NCI-H345 (cell line): ENCODE results near the gene SLC45A1.

Experiments
- DNase-seq: peaks from one replicate; lab custom pipeline; 2025; lab: John Stamatoyannopoulos, UW

The SLC45A1 gene

DNA sequence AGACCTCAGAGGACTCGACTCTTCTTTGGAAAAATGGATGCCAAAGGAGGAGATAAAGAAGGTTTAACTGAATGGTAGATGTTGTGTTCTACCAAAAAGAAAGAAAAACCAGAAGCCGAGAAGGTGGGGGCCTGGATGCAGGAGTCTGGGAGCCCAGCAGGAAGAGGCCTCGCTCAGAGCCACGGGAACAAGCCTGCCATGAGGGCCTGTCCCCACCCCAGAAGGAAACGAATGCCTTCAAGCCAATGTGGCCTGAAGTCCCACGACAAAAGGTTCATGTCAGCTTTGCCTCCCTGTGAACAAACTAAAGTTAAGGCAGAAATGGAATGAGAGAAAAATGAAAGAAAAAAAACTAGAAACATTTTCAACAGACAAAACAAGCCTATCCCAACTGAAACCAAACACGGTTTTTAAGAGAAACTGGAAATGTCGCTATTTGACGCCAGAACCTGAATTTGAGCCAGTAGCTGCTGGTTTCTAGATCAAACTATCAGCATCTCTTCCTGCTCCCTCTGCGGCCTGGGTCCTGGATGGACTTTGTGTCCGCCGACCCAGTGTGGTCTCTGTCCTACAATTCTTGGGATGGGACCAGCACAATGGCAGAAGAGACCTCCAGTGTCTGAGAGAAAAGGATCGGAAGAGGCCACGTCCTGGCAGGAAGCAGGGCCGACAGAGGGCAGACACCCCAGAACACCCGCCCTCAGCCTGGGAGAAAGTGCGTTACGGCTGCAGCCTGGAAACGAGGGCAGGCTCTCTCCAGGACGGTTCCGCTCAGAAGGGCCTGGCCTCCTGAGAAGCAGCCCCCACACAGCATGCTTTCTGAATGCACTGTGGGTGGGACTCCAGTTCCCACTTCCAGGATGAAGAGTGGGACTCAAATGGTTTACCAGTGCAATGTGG lies 35.2 kb downstream of the SLC45A1 start:
- DNase-seq, result no peak

- DNase-seq, result no peak
These were observed 36.1 kb downstream of the SLC45A1 start for GRCh38 chr1:8354038-8354437.

DNA sequence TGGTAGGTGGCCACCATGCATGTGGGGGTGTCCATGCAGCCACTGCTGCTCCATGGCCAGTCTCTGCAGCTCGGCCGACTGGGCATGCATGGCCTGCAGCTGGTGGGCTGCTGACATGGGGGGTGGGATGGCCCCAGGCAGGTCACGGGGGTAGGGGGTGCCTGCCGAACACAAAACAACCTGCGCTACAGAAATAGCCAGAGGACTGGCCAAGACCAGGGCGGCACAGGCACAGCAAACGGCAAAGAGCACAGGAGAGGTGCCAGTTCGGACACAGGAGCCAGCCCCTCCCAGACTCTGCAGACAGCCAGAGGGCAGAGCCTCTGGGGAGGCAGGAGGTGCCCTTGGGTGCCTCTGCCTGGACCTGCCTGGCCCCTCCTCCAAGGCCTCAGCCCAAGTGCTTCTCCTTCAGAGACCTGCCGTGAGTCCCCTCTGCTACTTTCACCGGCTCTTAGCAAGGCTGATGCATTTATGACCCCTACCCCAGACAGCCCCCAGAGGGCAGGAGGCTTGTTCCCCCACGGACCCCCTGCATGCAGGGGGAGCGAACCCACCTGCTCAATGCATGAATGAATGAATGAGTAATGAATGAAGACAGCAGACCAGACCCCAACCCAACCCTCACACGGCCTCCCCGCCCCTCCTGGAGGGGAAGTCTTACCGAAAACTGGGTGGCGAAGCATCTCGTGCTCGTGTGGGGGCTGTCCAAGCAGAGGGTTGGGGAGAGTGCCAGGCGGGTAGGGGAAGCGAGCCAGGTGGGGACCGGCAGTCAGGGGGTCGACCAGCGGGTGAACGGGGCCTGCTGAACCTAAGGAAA lies 37.7 kb downstream of the SLC45A1 start:
- no peak for DNase-seq

DNA sequence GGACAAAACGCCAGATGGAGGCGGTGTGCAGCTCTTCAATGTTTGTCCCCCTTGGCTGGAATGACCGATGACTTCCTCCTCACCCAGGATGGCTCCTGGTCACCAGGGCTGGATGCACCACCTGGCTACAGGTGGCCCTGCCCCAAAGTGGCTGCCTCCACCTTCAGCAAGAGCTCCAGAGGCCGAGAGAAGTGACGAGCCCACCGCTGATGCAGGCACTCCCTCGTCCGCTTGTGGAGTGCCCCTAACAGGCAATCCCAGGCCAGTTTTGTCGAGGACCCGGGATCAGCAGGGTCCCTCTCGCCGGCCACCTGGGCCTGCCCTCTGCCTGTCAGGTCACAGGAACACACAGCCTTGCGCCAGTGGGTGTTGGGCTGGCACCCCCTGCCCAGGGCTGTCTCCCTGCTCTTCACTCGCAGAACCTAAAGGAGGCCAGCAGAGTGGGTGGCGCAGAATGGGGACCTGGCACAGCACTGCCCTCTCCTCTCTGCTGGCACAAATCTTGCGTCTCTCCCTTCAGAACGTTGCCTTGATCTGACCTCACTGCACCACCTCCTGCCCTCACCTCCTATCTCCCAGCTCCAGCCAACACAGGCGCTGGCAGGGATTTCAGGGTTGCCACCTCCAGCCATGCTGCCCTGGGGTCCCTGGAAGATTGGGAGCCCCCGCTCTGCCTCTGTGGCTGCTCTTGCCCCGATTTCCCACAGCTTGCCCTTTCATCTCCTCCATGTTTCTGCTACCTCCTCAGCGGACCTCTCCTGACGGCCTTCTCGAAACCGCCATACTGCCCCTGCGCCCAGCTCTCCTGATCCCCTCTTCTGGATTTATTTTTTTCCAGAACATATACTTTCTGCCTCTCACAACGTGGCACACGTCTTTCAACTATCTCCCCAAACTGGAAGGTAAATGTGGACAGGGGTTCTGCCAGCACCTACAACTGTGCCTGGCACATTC lies 38.6 kb downstream of the SLC45A1 start:
- DNase-seq, result no peak

- no peak for DNase-seq
These were observed 39.6 kb downstream of the SLC45A1 start for GRCh38 chr1:8357329-8358101.

GRCh38 chr1:8358241-8358896 lies 40.5 kb downstream of the SLC45A1 start:
- no peak for DNase-seq

DNA sequence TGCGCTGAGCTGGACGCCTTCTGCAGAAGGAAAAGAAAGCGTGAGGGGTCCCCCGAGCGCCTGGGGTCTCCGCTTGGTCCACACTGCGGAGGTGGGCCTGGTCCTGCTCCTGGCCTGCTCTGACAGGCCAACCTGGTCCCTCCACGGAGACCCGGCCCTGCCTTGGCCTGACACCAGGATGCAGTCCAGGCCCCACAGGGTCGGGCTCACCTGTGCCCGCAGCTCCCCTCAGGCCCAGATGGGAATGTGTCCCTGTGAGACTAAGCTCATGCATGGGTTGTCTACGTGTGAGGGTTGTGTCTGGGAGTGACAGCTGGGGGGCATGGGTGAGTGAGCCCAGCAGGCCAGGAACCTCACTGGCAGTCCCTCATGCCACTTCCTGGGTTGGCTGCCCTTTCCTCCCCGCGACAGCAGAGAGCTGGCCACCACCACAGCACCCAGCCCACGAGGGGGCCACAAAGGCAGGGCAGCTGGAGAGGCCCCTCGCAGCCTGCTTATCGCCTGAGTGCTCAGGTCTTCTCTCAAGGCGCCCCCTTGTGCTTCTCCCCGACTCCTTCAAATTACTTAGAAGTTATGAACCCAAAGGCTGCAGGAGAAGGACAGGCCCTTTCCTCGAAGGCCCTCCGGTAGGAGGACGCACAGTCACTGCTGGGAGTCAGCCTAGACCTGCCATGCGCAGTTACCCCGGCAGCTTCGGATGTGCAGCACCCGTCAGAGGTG lies 41.1 kb downstream of the SLC45A1 start:
- DNase-seq, result no peak

DNA sequence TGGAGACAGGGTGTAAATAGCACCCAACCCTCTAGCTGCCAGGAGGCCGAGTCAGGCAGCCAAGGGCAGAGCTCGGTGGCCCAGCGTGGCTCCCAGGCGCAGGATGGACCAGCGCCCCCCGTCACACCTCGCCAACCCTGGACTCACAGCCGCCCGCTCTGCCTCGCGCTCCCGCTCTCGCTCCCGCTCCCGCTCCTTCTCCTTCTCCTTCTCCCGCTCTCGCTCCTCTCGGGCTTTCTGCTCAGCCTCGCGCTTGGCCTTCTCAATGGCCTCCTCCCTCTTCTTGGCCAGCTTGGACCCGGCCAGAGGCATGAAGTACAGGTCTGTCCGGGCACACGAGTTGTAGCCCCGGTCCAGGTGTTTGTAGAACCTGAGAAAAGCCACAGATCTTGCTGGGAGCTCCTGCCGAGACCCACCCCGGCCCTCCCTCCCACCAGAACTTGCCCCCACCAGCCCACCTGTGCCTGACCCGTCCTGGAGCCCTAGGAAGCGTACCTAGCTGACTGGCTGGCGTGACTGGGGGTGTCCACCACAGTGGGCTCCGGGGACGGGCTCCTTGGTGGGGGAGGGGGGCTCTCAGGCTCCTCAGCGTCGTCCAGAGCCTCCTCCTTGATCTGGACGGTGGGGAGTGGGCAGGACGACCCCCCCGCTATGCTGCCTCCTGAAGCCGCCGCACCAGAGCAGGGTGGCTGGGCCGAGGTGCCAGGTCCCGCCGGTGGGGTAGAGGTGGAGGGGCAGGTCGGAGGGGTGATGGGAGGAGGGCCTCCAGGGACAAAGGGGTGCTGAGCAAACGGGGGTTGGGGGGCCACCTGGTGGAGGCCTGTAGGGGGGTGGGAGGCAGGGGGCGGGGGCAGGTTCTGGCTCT lies 41.9 kb downstream of the SLC45A1 start:
- no peak for DNase-seq

DNA sequence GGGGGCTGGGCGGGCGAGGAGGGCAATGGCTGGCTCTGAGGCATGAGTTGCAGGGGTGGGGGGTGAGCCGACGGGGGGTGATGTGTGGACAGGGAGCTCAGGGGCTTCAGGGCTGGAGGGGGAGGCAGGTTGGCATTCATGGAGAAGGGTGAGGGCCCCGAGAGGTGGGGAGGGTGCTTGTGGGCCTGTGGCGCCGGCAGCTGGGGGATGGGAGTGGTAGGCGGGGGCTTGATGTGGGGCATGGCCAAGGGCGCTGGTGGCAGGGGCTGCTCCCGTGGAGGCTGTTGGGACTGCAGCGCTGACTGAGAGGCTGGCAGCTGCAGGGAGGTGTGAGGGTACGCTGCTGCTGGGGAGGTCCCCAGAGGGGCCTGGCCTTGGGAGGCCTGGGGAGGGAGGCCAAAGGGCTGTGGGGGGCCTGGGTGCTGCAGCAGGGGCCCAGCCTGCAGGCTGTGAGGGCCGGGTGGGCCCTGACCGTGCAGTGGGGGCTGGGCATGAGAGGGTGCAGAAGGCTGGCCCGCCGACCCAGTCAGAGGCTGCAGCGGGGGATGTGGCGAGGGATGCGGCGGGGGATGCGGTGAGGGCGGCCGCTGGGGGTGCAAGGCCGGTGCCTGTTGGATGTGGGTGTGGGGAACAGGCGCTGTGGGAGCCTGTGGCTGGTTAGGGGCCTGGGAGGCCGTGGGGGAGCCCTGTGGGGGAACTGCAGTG lies 42.7 kb downstream of the SLC45A1 start:
- no peak for DNase-seq

DNA sequence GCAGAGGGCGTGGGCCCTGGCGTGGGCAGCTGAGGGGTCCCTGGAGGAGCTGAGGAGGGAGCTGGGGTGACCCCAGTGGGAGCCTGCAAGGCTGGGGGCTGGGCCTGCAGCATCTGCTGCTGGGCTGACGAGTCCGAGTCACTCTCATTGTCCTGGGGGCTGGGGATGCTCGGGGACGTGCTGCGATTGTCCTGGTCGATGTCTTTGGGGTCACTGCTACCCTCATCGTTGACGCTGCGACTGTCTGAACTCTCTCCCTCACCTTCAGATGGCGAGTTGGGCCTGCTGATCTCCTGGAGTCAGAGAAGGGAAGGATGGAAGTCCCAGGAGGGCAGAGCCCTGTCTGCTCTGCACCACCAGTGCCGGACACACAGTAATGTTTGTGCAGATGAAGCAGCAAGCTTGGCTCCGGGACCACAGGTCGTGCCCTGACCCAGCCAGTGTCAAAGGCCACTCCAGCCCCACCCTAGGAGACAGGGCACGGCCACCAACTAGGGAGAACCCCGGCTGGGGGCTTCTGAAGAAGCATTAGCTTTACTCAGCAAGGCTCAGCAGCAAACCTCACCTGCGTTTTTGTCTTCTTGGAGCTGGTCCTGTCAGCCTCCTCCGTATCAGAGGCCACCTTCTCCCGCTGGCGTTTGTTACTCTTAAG lies 43.4 kb downstream of the SLC45A1 start:
- no peak for DNase-seq

DNA sequence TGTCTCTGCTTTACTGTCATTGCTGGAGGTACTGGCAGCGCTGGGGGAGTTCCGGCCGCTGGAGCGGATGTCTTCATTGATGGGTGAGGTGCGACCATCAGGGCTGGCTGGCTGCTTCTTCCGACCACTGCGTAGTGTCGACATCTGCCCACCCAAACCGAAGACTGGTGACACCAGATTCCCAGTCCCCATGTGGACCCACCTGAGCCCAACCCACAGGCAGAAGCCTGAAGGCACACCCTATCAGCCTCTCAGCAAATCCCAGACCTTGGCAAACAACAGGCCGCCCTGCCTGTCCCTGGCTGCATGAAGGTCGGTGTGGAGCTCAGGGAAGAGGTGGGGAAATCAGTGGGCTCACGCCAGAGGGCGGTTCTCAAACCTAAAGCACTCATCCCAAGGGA lies 44.8 kb downstream of the SLC45A1 start:
- DNase-seq, result no peak

DNA sequence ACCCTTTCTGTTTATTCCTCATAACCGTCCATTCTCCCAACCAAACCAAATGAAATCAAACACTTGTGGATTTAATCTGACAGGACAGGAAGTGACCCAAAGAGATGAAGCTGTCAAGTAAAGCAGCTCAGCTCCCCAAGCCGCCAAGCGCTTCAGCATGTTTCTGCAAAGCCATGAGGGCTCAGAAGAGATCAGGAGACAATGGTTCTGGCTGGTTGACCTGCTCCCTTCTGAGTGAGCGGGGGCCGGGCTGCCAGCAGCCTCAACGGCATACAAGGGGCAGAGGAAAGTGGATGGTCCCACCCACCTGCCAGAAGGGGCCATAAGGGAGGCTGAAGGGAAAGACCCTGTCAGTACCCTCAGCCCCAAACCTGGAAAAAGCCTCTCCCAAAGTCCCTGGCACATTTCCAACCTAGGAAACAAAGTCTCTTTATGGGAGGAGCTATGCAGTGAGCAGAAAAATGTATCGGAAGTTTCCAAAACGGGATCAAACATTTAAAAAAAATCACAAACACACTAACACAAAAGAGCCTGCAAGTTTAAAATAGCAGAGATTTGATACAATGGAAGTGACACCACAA lies 45.4 kb downstream of the SLC45A1 start:
- DNase-seq, result no peak

GRCh38 chr1:8363767-8364301 lies 45.9 kb downstream of the SLC45A1 start:
- DNase-seq, result no peak

GRCh38 chr1:8364528-8365442 lies 46.9 kb downstream of the SLC45A1 start:
- peak; percentile 72 for DNase-seq

DNA sequence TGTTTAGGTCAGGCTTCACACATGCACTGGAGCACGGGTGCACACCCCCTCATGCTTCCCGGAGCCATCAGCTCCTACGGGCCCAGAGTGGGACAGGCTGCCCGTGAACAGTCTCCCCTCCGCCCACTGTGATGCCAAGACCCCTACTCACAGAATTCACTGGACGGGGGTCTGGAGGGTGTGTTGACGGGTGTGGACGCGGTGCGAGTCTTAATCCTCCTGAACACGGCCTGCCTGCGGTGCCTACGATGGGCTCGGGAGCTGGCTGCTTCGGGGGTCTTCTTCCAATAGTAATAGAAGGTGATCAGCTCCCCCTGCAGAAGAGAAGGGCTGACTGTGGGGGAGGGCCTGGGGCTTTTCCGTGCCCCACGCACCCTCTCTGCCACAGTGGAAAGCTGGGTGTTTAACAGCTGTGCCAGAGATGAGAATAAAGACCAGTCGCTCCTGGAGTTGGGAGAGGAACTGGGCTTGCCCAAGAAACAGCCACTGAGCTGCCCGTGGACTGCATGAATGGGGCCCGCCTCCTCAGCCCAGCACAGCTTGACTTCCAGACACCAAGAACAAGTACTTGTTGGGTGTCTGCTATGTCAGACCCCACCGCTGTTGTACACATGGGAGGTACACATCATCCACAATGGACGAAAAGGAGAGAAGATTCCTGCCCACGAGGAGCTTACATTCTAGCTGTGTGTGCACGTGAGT lies 47.9 kb downstream of the SLC45A1 start:
- no peak for DNase-seq
